Measurements from ENCODE around the gene UBE2Q2. TPM values are rescaled to one million over a fixed set of nuclear protein-coding genes. Genes with fewer than 3 reads are reported as not detected.

The UBE2Q2 gene
- total and polyA plus RNA-seq, 9 of the 15 experiments (the other 6 are each of a cell fraction or from before 2014, with no cell fraction given): 6.2 to 24.0 (median 16.2) TPM

DNA sequence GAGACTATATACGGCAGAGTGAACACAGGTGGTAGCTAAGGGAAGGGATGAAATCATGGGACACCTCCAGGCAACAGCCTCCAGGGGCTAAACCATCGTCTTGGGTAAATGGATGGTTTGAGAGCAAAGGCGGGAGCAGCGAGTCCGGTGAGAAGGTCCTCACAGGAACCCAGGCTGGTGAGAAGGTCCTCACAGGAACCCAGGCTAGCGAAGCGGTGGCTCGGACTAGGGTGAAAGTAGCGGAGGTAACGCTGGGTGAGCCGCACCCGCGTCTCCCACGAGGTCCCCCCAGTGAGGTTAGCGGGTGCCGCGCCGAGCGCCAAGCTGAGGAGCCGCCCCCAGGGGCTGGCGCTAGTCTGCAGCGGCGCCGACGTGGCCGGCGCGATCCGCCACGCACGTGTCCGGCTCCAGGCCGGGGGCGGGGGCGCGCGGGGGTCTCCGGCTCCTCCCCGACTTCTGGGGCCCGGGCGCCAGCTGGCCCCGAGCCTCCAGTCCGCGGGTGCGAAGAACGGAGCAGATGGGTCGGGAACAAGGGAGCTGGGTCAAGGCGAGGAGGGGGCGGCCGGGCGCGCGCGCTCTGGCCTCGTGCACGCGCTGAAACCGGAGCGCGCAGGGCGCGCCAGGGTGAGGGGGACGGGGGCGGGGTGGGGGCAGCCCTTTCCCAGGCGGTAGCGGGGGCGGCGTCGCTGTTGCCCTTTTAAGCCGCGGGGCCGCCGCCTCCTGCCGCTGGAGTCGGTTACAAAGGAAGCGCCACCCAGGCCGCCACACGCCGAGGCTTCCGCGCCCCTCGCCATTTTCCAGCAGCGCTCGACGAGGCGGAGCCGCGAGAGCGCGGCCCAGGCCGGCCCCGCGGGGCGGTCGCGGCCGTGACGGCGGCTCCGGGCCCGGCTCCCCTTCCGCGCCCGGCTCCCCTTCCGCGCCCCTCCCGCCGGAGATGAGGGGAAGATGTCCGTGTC is at the start of gene UBE2Q2 (continued):
- TF ChIP-seq THRAP3 (IDR thresholded peaks at IDR 0.05; ENCODE audit: borderline replicate concordance): no peak
- TF ChIP-seq, protein P1, sequence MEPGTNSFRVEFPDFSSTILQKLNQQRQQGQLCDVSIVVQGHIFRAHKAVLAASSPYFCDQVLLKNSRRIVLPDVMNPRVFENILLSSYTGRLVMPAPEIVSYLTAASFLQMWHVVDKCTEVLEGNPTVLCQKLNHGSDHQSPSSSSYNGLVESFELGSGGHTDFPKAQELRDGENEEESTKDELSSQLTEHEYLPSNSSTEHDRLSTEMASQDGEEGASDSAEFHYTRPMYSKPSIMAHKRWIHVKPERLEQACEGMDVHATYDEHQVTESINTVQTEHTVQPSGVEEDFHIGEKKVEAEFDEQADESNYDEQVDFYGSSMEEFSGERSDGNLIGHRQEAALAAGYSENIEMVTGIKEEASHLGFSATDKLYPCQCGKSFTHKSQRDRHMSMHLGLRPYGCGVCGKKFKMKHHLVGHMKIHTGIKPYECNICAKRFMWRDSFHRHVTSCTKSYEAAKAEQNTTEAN (CRISPR knock-in tag; IDR thresholded peaks at IDR 0.05): 0 out of 2 replicates have a peak, but pooled peaks have one; percentile 23
- TF ChIP-seq C11orf30 (IDR thresholded peaks at IDR 0.05; ENCODE audit: low read depth): no peak
- TF ChIP-seq, protein P2, sequence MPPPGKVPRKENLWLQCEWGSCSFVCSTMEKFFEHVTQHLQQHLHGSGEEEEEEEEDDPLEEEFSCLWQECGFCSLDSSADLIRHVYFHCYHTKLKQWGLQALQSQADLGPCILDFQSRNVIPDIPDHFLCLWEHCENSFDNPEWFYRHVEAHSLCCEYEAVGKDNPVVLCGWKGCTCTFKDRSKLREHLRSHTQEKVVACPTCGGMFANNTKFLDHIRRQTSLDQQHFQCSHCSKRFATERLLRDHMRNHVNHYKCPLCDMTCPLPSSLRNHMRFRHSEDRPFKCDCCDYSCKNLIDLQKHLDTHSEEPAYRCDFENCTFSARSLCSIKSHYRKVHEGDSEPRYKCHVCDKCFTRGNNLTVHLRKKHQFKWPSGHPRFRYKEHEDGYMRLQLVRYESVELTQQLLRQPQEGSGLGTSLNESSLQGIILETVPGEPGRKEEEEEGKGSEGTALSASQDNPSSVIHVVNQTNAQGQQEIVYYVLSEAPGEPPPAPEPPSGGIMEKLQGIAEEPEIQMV (tag; conservative IDR thresholded peaks at IDR 0.05; ENCODE audit: low read depth): no peak
- TF ChIP-seq NFRKB (IDR thresholded peaks at IDR 0.05; ENCODE audit: low read depth): 0 out of 2 replicates have a peak, but pooled peaks have one; percentile 45
- TF ChIP-seq TAF7 (tag; IDR thresholded peaks at IDR 0.05): no peak
- no peak for TF ChIP-seq THRB (CRISPR knock-in tag; conservative IDR thresholded peaks at IDR 0.05)
- TF ChIP-seq NCOA6 (IDR thresholded peaks at IDR 0.05): no peak
- TF ChIP-seq TSHZ1 (CRISPR knock-in tag; IDR thresholded peaks at IDR 0.05): no peak
- no peak for TF ChIP-seq KLF6 (CRISPR knock-in tag; IDR thresholded peaks at IDR 0.05; ENCODE audit: borderline replicate concordance)
- no peak for TF ChIP-seq ESRRB (CRISPR knock-in tag; IDR thresholded peaks at IDR 0.05; ENCODE audit: borderline replicate concordance)
- TF ChIP-seq MCM2 (IDR thresholded peaks at IDR 0.05; ENCODE audit: low read depth): no peak
- peak; percentile 84 for TF ChIP-seq ZNF324 (CRISPR knock-in tag; IDR thresholded peaks at IDR 0.05)
- TF ChIP-seq ELF1 (tag; IDR thresholded peaks at IDR 0.05): 0 out of 2 replicates have a peak, but pooled peaks have one; percentile 68
- no peak for TF ChIP-seq BRCA1 (IDR thresholded peaks at IDR 0.05)
- no peak for TF ChIP-seq BRCA1 (CRISPR knock-in tag; IDR thresholded peaks at IDR 0.05)
- TF ChIP-seq HMGXB4 (CRISPR knock-in tag; IDR thresholded peaks at IDR 0.05): 0 out of 2 replicates have a peak, but pooled peaks have one; percentile 7
- TF ChIP-seq ZFPM2 (CRISPR knock-in tag; IDR thresholded peaks at IDR 0.05): peak; percentile 52; the same call in 1 of the 2 replicates

Data from K562 (cell line).